Measurements from ENCODE around the gene CALD1. TPM values are rescaled to one million over a fixed set of nuclear protein-coding genes. Genes with fewer than 3 reads are reported as not detected.

Gene CALD1
- total RNA-seq, 1 donor from 2014 or later, result 2.3 TPM

DNA sequence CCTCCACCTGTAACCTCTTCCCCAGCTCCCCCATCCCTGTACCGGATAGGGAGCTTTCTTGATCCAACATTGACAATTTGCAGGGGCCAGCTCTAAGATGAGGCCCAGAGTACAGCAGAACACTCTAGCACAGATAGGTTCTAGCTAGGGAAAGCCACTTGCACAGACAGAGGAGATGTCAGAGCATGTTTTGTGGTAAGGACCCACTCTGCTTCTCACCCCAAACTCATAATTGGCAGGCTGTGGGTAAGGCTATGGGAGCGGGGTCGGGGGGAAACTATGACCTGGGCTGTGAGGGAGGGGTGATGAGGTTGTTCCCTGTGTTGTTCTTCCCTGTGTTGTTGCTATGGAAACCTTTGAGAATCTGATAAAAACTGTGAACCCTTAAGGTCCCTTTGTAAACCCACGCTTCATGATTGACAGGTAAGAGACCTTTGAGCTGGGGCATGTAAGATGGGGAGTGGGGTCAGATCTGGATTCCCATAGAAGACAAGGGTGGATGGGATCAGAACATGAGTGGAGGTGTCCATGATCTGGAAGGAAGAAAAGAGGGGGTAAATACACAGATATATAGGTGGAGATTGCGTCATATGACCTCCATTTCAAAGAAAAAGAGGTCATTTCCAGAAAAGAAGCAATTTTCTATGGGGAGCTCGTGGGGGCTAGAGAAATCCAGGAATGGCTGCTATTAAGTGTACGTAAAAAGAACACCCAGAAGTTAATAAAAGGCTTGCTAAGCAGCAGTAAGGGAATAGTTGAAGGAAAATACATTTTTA is 4.0 kb downstream of the CALD1 start:
- intact Hi-C loops (cut with micrococcal nuclease), result no loop called here
- no peak overlapping the region for H3K27ac Mint-ChIP-seq
- H3K36me3 Mint-ChIP-seq (ENCODE audit: low read depth), result no peaks in the 10 kb centered on the region
- H3K4me3 Mint-ChIP-seq, result no peak overlapping the region
- DNase-seq (ENCODE audit: low spot score), result no peak
- H3K27me3 Mint-ChIP-seq (ENCODE audit: insufficient read depth), result no peaks in the 10 kb centered on the region
- no peaks in the 10 kb centered on the region for H3K9me3 Mint-ChIP-seq
- H3K4me1 Mint-ChIP-seq (ENCODE audit: low read depth), result no peaks in the 10 kb centered on the region

GRCh38 chr7:134784251-134785049 is 5.0 kb downstream of the CALD1 start:
- no peaks in the 10 kb centered on the region for H3K9me3 Mint-ChIP-seq
- no peak overlapping the region for H3K27ac Mint-ChIP-seq
- intact Hi-C loops (cut with micrococcal nuclease), result no loop called here
- no peak for DNase-seq (ENCODE audit: low spot score)
- no peak overlapping the region for H3K4me3 Mint-ChIP-seq
- no peaks in the 10 kb centered on the region for H3K36me3 Mint-ChIP-seq (ENCODE audit: low read depth)
- no peaks in the 10 kb centered on the region for H3K27me3 Mint-ChIP-seq (ENCODE audit: insufficient read depth)
- no peaks in the 10 kb centered on the region for H3K4me1 Mint-ChIP-seq (ENCODE audit: low read depth)

GRCh38 chr7:134785842-134786241 is 6.4 kb downstream of the CALD1 start:
- H3K4me3 Mint-ChIP-seq, result no peak overlapping the region
- no peaks in the 10 kb centered on the region for H3K36me3 Mint-ChIP-seq (ENCODE audit: low read depth)
- no peaks in the 10 kb centered on the region for H3K9me3 Mint-ChIP-seq
- DNase-seq (ENCODE audit: low spot score), result no peak
- H3K27ac Mint-ChIP-seq, result no peak overlapping the region
- no peaks in the 10 kb centered on the region for H3K4me1 Mint-ChIP-seq (ENCODE audit: low read depth)
- H3K27me3 Mint-ChIP-seq (ENCODE audit: insufficient read depth), result no peaks in the 10 kb centered on the region
- intact Hi-C loops (cut with micrococcal nuclease), result no loop called here

GRCh38 chr7:134787064-134787463 is 7.6 kb downstream of the CALD1 start:
- H3K36me3 Mint-ChIP-seq (ENCODE audit: low read depth), result no peaks in the 10 kb centered on the region
- H3K27me3 Mint-ChIP-seq (ENCODE audit: insufficient read depth), result no peaks in the 10 kb centered on the region

DNA sequence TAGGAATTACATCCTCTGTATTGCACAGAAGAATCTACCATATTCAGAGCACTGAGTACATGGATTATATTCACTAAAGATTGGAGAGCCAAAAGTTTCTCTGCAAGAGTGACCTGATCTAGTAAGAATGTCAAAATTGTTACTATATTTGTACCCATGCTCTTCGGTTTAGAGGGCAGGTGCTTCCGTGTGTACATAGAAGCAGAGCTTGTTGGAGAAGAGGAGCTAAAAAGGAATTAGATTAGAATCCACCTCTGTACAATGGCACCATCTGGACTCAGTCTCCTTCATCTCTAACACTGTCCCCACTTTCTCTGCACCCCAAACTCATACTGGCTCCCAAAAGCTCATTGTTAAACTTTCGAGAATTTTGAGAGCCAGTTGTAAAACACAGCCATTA is 8.3 kb downstream of the CALD1 start:
- Mint-ChIP-seq H3K4me3 (no peak overlapping the region), H3K27ac (no peak overlapping the region), H3K27me3 (ENCODE audit: insufficient read depth) (no peaks in the 10 kb centered on the region), H3K36me3 (ENCODE audit: low read depth) (no peaks in the 10 kb centered on the region), H3K4me1 (ENCODE audit: low read depth) (no peaks in the 10 kb centered on the region), H3K9me3 (no peaks in the 10 kb centered on the region)
- intact Hi-C loops (cut with micrococcal nuclease), result no loop called here
- DNase-seq (ENCODE audit: low spot score), result no peak

More at GRCh38 chr7:134787064-134787463, 7.6 kb downstream of the CALD1 start:
- Mint-ChIP-seq H3K27ac (no peak overlapping the region), H3K4me3 (no peak overlapping the region), H3K4me1 (ENCODE audit: low read depth) (no peaks in the 10 kb centered on the region), H3K9me3 (no peaks in the 10 kb centered on the region)
- no peak for DNase-seq (ENCODE audit: low spot score)
- intact Hi-C loops (cut with micrococcal nuclease), result no loop called here

GRCh38 chr7:134788191-134788590 is 8.8 kb downstream of the CALD1 start:
- no peaks in the 10 kb centered on the region for H3K4me1 Mint-ChIP-seq (ENCODE audit: low read depth)
- no peak for DNase-seq (ENCODE audit: low spot score)
- H3K36me3 Mint-ChIP-seq (ENCODE audit: low read depth), result no peaks in the 10 kb centered on the region
- intact Hi-C loops (cut with micrococcal nuclease), result no loop called here
- H3K27me3 Mint-ChIP-seq (ENCODE audit: insufficient read depth), result no peaks in the 10 kb centered on the region
- no peak overlapping the region for H3K27ac Mint-ChIP-seq
- no peaks in the 10 kb centered on the region for H3K9me3 Mint-ChIP-seq
- no peak overlapping the region for H3K4me3 Mint-ChIP-seq

- Mint-ChIP-seq H3K9me3 (peaks cover 4% of the 10 kb centered on the region), H3K27ac (no peak overlapping the region), H3K4me1 (ENCODE audit: low read depth) (no peaks in the 10 kb centered on the region), H3K36me3 (ENCODE audit: low read depth) (no peaks in the 10 kb centered on the region), H3K27me3 (ENCODE audit: insufficient read depth) (peaks cover 3% of the 10 kb centered on the region), H3K4me3 (no peak overlapping the region)
- no peak for DNase-seq (ENCODE audit: low spot score)
- intact Hi-C loops (cut with micrococcal nuclease), result no loop called here
Measured at GRCh38 chr7:134789967-134790685, 10.7 kb downstream of the CALD1 start.

- peaks cover 3% of the 10 kb centered on the region for H3K27me3 Mint-ChIP-seq (ENCODE audit: insufficient read depth)
- H3K4me1 Mint-ChIP-seq (ENCODE audit: low read depth), result no peaks in the 10 kb centered on the region
- H3K9me3 Mint-ChIP-seq, result peaks cover 9% of the 10 kb centered on the region
- no peak for DNase-seq (ENCODE audit: low spot score)
- intact Hi-C loops (cut with micrococcal nuclease), result no loop called here
- no peaks in the 10 kb centered on the region for H3K36me3 Mint-ChIP-seq (ENCODE audit: low read depth)
- no peak overlapping the region for H3K27ac Mint-ChIP-seq
- no peak overlapping the region for H3K4me3 Mint-ChIP-seq
Measured at GRCh38 chr7:134792968-134793367, 13.5 kb downstream of the CALD1 start.

DNA sequence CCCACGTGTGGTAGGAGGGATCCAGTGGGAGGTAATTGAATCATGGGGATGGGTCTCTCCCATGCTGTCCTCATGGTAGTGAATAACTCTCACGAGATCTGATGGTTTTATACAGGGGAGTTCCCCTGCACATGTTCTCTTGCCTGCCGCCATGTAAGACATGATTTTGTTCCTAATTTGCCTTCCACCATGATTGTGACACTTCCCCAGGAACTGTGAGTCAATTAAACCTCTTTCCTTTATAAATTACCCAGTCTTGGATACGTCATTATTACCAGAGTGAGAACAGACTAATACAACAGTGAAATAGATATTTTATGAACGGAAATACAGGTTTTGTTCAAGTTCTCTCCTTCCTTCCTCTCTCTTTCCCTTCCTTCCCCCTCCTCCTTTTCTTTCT is 15.8 kb downstream of the CALD1 start:
- H3K27ac Mint-ChIP-seq, result no peak overlapping the region
- H3K4me3 Mint-ChIP-seq, result no peak overlapping the region
- no peak for DNase-seq (ENCODE audit: low spot score)

DNA sequence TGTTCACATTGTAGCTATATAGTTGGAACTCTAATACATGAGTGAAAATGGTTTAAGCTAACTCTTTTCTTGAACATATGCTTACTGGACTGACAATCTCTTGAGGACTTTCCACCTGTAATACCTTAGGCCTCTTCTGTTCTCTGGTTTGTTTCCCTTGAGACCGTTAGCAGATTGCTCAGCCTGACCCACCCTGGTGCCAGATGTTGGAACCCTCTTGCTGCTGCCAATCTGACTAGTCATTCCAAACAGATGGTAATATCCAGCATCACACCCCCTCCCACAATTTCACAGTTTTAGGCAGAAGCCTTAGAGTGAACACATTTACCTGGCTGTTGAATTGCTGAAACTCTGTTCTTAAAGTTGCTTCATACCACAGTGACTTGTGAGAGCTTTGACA is 18.7 kb downstream of the CALD1 start:
- DNase-seq (ENCODE audit: low spot score), result no peak
- Mint-ChIP-seq H3K27me3 (ENCODE audit: insufficient read depth) (peaks cover 11% of the 10 kb centered on the region), H3K4me3 (no peak overlapping the region), H3K9me3 (peaks cover 9% of the 10 kb centered on the region), H3K27ac (no peak overlapping the region), H3K4me1 (ENCODE audit: low read depth) (no peaks in the 10 kb centered on the region), H3K36me3 (ENCODE audit: low read depth) (no peaks in the 10 kb centered on the region)
- intact Hi-C loops (cut with micrococcal nuclease), result no loop called here

More for the DNA sequence above, 15.8 kb downstream of the CALD1 start:
- H3K36me3 Mint-ChIP-seq (ENCODE audit: low read depth), result no peaks in the 10 kb centered on the region
- H3K4me1 Mint-ChIP-seq (ENCODE audit: low read depth), result no peaks in the 10 kb centered on the region
- peaks cover 9% of the 10 kb centered on the region for H3K9me3 Mint-ChIP-seq
- peaks cover 7% of the 10 kb centered on the region for H3K27me3 Mint-ChIP-seq (ENCODE audit: insufficient read depth)
- intact Hi-C loops (cut with micrococcal nuclease), result no loop called here

- DNase-seq (ENCODE audit: low spot score), result no peak
- Mint-ChIP-seq H3K36me3 (ENCODE audit: low read depth) (no peaks in the 10 kb centered on the region), H3K9me3 (peaks cover 6% of the 10 kb centered on the region), H3K4me3 (no peak overlapping the region), H3K4me1 (ENCODE audit: low read depth) (no peaks in the 10 kb centered on the region), H3K27ac (no peak overlapping the region), H3K27me3 (ENCODE audit: insufficient read depth) (peaks cover 9% of the 10 kb centered on the region)
- intact Hi-C loops (cut with micrococcal nuclease), result no loop called here
Measured at GRCh38 chr7:134799377-134799776, 19.9 kb downstream of the CALD1 start.

DNA sequence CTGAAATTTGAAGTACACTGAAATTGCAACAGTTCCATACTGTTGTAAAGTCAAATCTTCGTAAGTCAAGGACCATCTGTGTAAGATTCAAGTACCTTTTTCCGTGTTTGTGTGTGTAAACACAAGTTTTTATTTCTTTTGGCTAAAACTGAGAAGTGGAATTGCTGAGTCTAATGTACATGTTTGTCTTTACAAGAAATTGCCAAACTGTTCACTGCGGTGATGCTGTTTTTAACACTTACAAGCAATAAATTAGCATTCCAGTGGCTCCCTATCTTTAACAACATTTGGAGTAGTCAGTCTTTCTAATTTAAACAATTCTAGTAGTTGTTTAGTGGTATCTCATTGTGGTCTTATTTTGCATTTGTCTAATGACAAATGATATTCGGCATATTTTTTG is 23.3 kb downstream of the CALD1 start:
- Mint-ChIP-seq H3K4me3 (no peak overlapping the region), H3K36me3 (ENCODE audit: low read depth) (no peaks in the 10 kb centered on the region), H3K9me3 (no peaks in the 10 kb centered on the region), H3K27me3 (ENCODE audit: insufficient read depth) (peaks cover 9% of the 10 kb centered on the region), H3K4me1 (ENCODE audit: low read depth) (no peaks in the 10 kb centered on the region), H3K27ac (no peak overlapping the region)
- intact Hi-C loops (cut with micrococcal nuclease), result no loop called here
- no peak for DNase-seq (ENCODE audit: low spot score)

DNA sequence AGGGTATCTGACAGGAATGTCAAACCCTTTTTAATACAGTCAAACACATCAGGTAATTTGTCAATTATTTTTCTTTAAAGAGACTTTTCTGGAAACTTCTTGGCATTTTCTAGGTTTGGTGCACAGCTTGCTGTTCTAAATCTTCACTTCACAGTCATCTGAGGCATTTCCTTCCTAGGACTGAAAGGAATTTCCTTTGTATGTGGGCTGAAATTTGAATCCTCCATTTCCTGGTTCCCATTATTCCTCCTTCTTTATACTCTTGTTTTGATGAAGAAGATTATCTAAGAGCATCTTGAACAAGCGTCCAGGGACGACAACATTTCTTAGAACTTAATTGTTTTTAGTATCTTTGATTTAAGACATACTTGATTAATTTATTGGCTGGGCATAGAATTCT is 24.9 kb downstream of the CALD1 start:
- Mint-ChIP-seq H3K36me3 (ENCODE audit: low read depth) (no peaks in the 10 kb centered on the region), H3K27me3 (ENCODE audit: insufficient read depth) (peaks cover 8% of the 10 kb centered on the region), H3K4me1 (ENCODE audit: low read depth) (no peaks in the 10 kb centered on the region), H3K27ac (no peak overlapping the region), H3K9me3 (no peaks in the 10 kb centered on the region), H3K4me3 (no peak overlapping the region)
- intact Hi-C loops (cut with micrococcal nuclease), result no loop called here
- no peak for DNase-seq (ENCODE audit: low spot score)
